HCT116 (cell line): Measurements from ENCODE around the gene CELF2. TPM values are rescaled to one million over a fixed set of nuclear protein-coding genes. Genes with fewer than 3 reads are reported as not detected.

Source experiments
- ATAC-seq: fragments of 200-7000 bp; cut with Tn5 transposase; 2 replicates; pipeline ENCODE4 v1.9.1; 2020; ENCODE audit warnings: mild to moderate bottlenecking, moderate library complexity
- BruUV-seq: library from RNA; stranded (reverse); fragments of 400-500 nt; replicated peaks from 2 replicates; lab custom pipeline; 2021; lab: Mats Ljungman, UMichigan
- CTCF ChIA-PET: fragments of 300-600 bp; sonication (Branson Sonifier 250); formaldehyde crosslinking; loops from one replicate; lab custom pipeline; 2021; ENCODE audit warnings: antibody characterized with exemption; lab: Charles Lee
- POLR2A ChIA-PET: fragments of 300-600, 350-600 bp; sonication (Branson Sonifier 250); formaldehyde crosslinking; loops from one replicate; lab custom pipeline; 2021; ENCODE audit warnings: antibody characterized with exemption; lab: Charles Lee
- RAD21 ChIA-PET, 2 experiments: fragments of 300-600 bp; sonication (Branson Sonifier 250); formaldehyde crosslinking; loops; one replicate each; lab custom pipeline; 2023; ENCODE audit warnings: low total read pairs in 2 of 2; ENCODE audit not compliant: uncharacterized antibody in 2 of 2, unreplicated experiment in 2 of 2, low non-redundant PET in 1 of 2; lab: Charles Lee
- DNase-seq: peaks from one replicate; pipeline ENCODE4 v3.0.0-alpha.2; 2010; ENCODE audit warnings: low read depth, low spot score
- H2AFZ ChIP-seq: fragments of 200-600 bp; shearing (Covaris generic), sonication (generic); 2 replicates; pipeline ENCODE4 v1.6.1; 2017; ENCODE audit warnings: low read depth, mixed run types, mixed read lengths, antibody characterized with exemption, low read length; ENCODE audit not compliant: poor library complexity, severe bottlenecking
- H3K27ac ChIP-seq: 2 replicates; pipeline ENCODE4 v1.5.1; 2012; ENCODE audit warnings: low read depth, low read length
- H3K27me3 ChIP-seq: fragments of 200-600 bp; sonication (generic); 2 replicates; pipeline ENCODE4 v1.6.1; 2016; ENCODE audit warnings: mixed run types, low read length, mixed read lengths; ENCODE audit not compliant: insufficient read depth
- H3K36me3 ChIP-seq, 2 experiments: fragments of 200-500 bp in 1 of 2; fragments of 200-600 bp in 1 of 2; sonication (Bioruptor generic) in 1 of 2; sonication (generic) in 1 of 2; 2 replicates each; pipeline versions ENCODE4 v1.5.1 to v1.6.1; 2014 to 2016; ENCODE audit warnings: low read length in 2 of 2, inconsistent platforms in 1 of 2, mixed read lengths in 1 of 2, mixed run types in 1 of 2; ENCODE audit not compliant: insufficient read depth in 2 of 2, control insufficient read depth in 1 of 2
- H3K4me1 ChIP-seq, 2 experiments: fragments of 200-600 bp in 1 of 2; sonication (generic) in 1 of 2; 2 replicates each; pipeline versions ENCODE4 v1.5.1 to v1.6.1; 2012 to 2017; ENCODE audit warnings: low read length in 2 of 2, inconsistent platforms in 1 of 2, mild to moderate bottlenecking in 1 of 2, mixed read lengths in 1 of 2, mixed run types in 1 of 2, moderate library complexity in 1 of 2; ENCODE audit not compliant: insufficient read depth in 2 of 2, control insufficient read depth in 1 of 2
- H3K4me2 ChIP-seq: fragments of 200-600 bp; sonication (generic); 2 replicates; pipeline ENCODE4 v1.6.1; 2017; ENCODE audit warnings: mixed run types, low read length, mixed read lengths
- H3K4me3 ChIP-seq, 2 experiments: fragments of 200-600 bp in 1 of 2; sonication (generic) in 1 of 2; replicated peaks in 1 of 2; 2 replicates each; pipeline ENCODE4 v1.5.1; 2011 to 2016; ENCODE audit warnings: low read length in 2 of 2, control low read depth in 1 of 2, low read depth in 1 of 2, mild to moderate bottlenecking in 1 of 2, mixed read lengths in 1 of 2, mixed run types in 1 of 2
- H3K79me2 ChIP-seq: fragments of 200-600 bp; sonication (generic); 2 replicates; pipeline ENCODE4 v1.6.1; 2017; ENCODE audit warnings: mild to moderate bottlenecking, mixed run types, low read length, moderate library complexity, mixed read lengths; ENCODE audit not compliant: insufficient read depth
- H3K9ac ChIP-seq: fragments of 200-600 bp; sonication (generic); 2 replicates; pipeline ENCODE4 v1.6.1; 2016; ENCODE audit warnings: low read length, mixed read lengths
- H3K9me2 ChIP-seq: fragments of 200-600 bp; sonication (generic), shearing (Covaris generic); 2 replicates; pipeline ENCODE4 v1.6.1; 2017; ENCODE audit warnings: mixed run types, mild to moderate bottlenecking, moderate library complexity; ENCODE audit not compliant: insufficient read depth
- H3K9me3 ChIP-seq, 2 experiments: fragments of 200-500 bp in 1 of 2; fragments of 200-600 bp in 1 of 2; sonication (Bioruptor generic) in 1 of 2; sonication (generic) in 1 of 2; 2 replicates each; pipeline ENCODE4 v1.6.1; 2014 to 2017; ENCODE audit warnings: low read length in 2 of 2, mixed read lengths in 2 of 2, inconsistent platforms in 1 of 2, low read depth in 1 of 2, mild to moderate bottlenecking in 1 of 2, mixed run types in 1 of 2, moderate library complexity in 1 of 2; ENCODE audit not compliant: control insufficient read depth in 1 of 2, insufficient read depth in 1 of 2
- H4K20me1 ChIP-seq: fragments of 200-600 bp; sonication (generic), shearing (Covaris generic); 2 replicates; pipeline ENCODE4 v1.6.1; 2017; ENCODE audit warnings: mixed run types, mild to moderate bottlenecking, moderate library complexity; ENCODE audit not compliant: insufficient read depth
- ATF3 ChIP-seq: IDR thresholded peaks from 2 replicates; pipeline ENCODE4 v1.6.1; 2012
- CEBPB ChIP-seq: IDR thresholded peaks from 2 replicates; pipeline ENCODE4 v1.6.1; 2012; ENCODE audit warnings: low read depth
- EGR1 ChIP-seq: IDR thresholded peaks from 2 replicates; pipeline ENCODE4 v1.6.1; 2012; ENCODE audit warnings: low read depth
- EZH2phosphoT487 ChIP-seq: fragments of 200-600 bp; IDR thresholded peaks from 2 replicates; pipeline ENCODE4 v1.6.1; 2018; ENCODE audit warnings: antibody characterized with exemption, borderline replicate concordance
- JUND ChIP-seq: IDR thresholded peaks from 2 replicates; pipeline ENCODE4 v1.6.1; 2012
- MAX ChIP-seq: IDR thresholded peaks from 2 replicates; pipeline ENCODE4 v1.6.1; 2012
- RAD21 ChIP-seq: IDR thresholded peaks from 2 replicates; pipeline ENCODE4 v1.6.1; 2012; ENCODE audit warnings: low read depth, mild to moderate bottlenecking
- intact Hi-C: fragments of 100-400 bp; cut with micrococcal nuclease; formaldehyde crosslinking; loops from 2 replicates; pipeline ENCODE4 v1.10.0; 2022
- total RNA-seq: library from RNA; stranded (reverse); gene quantifications from one replicate; pipeline ENCODE4 v1.2.1, GENCODE V29; 2021; ENCODE audit not compliant: unreplicated experiment
- TF ChIP-seq, protein P1 (sequence below), 3 experiments: fragments of 200-600 bp in 1 of 3; sonication (generic) in 1 of 3; IDR thresholded peaks in 2 of 3; conservative IDR thresholded peaks in 1 of 3; 2 replicates each; pipeline ENCODE4 v1.5.1; 2012 to 2017; ENCODE audit warnings: low read depth in 2 of 3, low read length in 2 of 3, antibody characterized with exemption in 1 of 3, borderline replicate concordance in 1 of 3, control low read depth in 1 of 3, mild to moderate bottlenecking in 1 of 3, mixed read lengths in 1 of 3, mixed run types in 1 of 3, moderate library complexity in 1 of 3; ENCODE audit not compliant: insufficient read depth in 1 of 3

The CELF2 gene
- total RNA-seq, 1 experiment from 2014 or later = 0.66 TPM

DNA sequence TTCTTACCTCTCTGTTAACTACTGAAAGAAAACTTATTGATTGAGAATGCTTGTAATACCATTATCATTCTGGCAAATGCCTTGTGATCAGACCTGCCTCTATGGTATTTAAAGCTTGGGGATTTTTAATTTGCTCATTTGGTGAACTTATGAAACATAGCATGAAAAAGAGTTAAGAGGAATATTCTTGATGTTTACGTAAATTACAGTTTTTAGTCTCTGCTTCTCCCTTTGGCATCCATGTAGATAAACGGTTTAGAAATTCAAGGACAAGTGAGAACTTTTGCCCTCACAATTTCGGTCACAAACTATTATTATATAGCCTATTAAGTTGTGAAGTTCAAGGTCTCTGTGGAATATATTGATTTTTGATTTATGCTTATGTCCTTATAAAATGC is 11.2 kb upstream of the CELF2 start:
- ChIA-PET CTCF (no interaction called here), RAD21 (no interaction called here), POLR2A (no interaction called here)
- no peaks in the 10 kb centered on the region for H3K79me2 ChIP-seq
- no peaks in the 10 kb centered on the region for H3K4me1 ChIP-seq
- ATAC-seq (no peak), DNase-seq (no peak)
- H3K9ac ChIP-seq = no peak overlapping the region
- no TSS peak for BruUV-seq
- H2AFZ ChIP-seq = no peak overlapping the region
- no peak overlapping the region for H3K27ac ChIP-seq
- H3K4me2 ChIP-seq = no peak overlapping the region
- H3K4me3 ChIP-seq = no peak overlapping the region
- intact Hi-C loops = no loop called here
- no peaks in the 10 kb centered on the region for H4K20me1 ChIP-seq
- peaks cover 0 to 9% of the 10 kb centered on the region in 2 experiments; a peak in 2 of 4 replicates for H3K9me3 ChIP-seq
- no peaks in the 10 kb centered on the region for H3K27me3 ChIP-seq
- H3K36me3 ChIP-seq = no peaks in the 10 kb centered on the region
- TF ChIP-seq CEBPB (no peak), EZH2phosphoT487 (no peak), RAD21 (no peak), JUND (no peak), MAX (no peak), EGR1 (no peak), ATF3 (no peak)
- TF ChIP-seq, protein P1, sequence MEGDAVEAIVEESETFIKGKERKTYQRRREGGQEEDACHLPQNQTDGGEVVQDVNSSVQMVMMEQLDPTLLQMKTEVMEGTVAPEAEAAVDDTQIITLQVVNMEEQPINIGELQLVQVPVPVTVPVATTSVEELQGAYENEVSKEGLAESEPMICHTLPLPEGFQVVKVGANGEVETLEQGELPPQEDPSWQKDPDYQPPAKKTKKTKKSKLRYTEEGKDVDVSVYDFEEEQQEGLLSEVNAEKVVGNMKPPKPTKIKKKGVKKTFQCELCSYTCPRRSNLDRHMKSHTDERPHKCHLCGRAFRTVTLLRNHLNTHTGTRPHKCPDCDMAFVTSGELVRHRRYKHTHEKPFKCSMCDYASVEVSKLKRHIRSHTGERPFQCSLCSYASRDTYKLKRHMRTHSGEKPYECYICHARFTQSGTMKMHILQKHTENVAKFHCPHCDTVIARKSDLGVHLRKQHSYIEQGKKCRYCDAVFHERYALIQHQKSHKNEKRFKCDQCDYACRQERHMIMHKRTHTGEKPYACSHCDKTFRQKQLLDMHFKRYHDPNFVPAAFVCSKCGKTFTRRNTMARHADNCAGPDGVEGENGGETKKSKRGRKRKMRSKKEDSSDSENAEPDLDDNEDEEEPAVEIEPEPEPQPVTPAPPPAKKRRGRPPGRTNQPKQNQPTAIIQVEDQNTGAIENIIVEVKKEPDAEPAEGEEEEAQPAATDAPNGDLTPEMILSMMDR (IDR thresholded peaks at IDR 0.05 in 2 of 3, conservative IDR thresholded peaks at IDR 0.05 in 1 of 3; ENCODE audit: borderline replicate concordance in 1 of 3, insufficient read depth in 1 of 3, low read depth in 2 of 3, low read length in 2 of 3) = no peak
- TF ChIP-seq, all 23 proteins: peak for 0
- no peaks in the 10 kb centered on the region for H3K9me2 ChIP-seq
